Activated CD4-positive, alpha-beta memory T cell treated with anti-CD3 and anti-CD28 coated beads for 36 hours (primary cell): ENCODE data around the gene NEMP1. TPM values are rescaled to one million over a fixed set of nuclear protein-coding genes. Genes with fewer than 3 reads are reported as not detected.
"Not testable (repeated sequence)": the region's sequence is repeated elsewhere in the genome, so short reads cannot be mapped to it uniquely, and the experiment has no call there.

Experiments
- CTCF ChIA-PET: fragments of 350-600 bp; sonication (Branson Sonifier 250); formaldehyde crosslinking; loops from one replicate; lab custom pipeline; 2021; ENCODE audit warnings: antibody characterized with exemption, inconsistent platforms; lab: Charles Lee
- POLR2A ChIA-PET: fragments of 350-600 bp; sonication (Branson Sonifier 250); formaldehyde crosslinking; loops from one replicate; lab custom pipeline; 2021; ENCODE audit warnings: antibody characterized with exemption; lab: Charles Lee
- DNase-seq: peaks from one replicate; pipeline ENCODE4 v3.0.0-alpha.2; 2020
- H3K27ac Mint-ChIP-seq: one replicate; pipeline ENCODE4 v1.8.0; 2021; ENCODE audit warnings: mixed read lengths
- H3K27me3 Mint-ChIP-seq: one replicate; pipeline ENCODE4 v1.8.0; 2021; ENCODE audit warnings: mixed read lengths
- H3K36me3 Mint-ChIP-seq: one replicate; pipeline ENCODE4 v1.8.0; 2021; ENCODE audit warnings: mixed read lengths
- H3K4me1 Mint-ChIP-seq: one replicate; pipeline ENCODE4 v1.8.0; 2021; ENCODE audit warnings: low read depth, mixed read lengths
- H3K4me3 Mint-ChIP-seq: one replicate; pipeline ENCODE4 v1.8.0; 2021; ENCODE audit warnings: mild to moderate bottlenecking, mixed read lengths
- H3K9me3 Mint-ChIP-seq: one replicate; pipeline ENCODE4 v1.8.0; 2021; ENCODE audit warnings: mixed read lengths
- intact Hi-C: fragments of 100-400 bp; cut with micrococcal nuclease; formaldehyde crosslinking; loops from one replicate; pipeline ENCODE4 v1.15.1; 2023
- total RNA-seq, 2 experiments: library from RNA; stranded (reverse); gene quantifications; one replicate each; pipeline ENCODE4 v1.2.3, GENCODE V29; 2021

NEMP1 gene
- total RNA-seq, result 10 to 100 TPM; 70.6 to 73.5 TPM

- Mint-ChIP-seq H3K4me1 (peaks cover 36% of the 10 kb centered on the region), H3K36me3 (peaks cover 18% of the 10 kb centered on the region), H3K9me3 (no peaks in the 10 kb centered on the region), H3K27ac (peak within 1 kb of the TSS; percentile 97), H3K4me3 (peak within 1 kb of the TSS; percentile 99), H3K27me3 (no peaks in the 10 kb centered on the region)
- DNase-seq, result peak; percentile 98
- ChIA-PET CTCF (interaction anchor here (0.7 to 15.6 kb wide), 15 partner anchors 8 to 160 kb away, joined by 3 to 261 read pairs (median 5); partner anchors contain the start of genes NAB2 and STAT6), POLR2A (interaction anchor here (0.9 to 4.1 kb wide), 7 partner anchors 9 to 32 kb away, joined by 3 to 52 read pairs (median 11); partner anchors contain the start of genes NAB2 and STAT6)
- intact Hi-C loops, result loop anchor here (1.0 to 10.0 kb wide), 8 partner anchors 9 to 676 kb away; partner anchors contain the start of genes CDK4, MARCHF9, MBD6 and PTGES3
Observed at GRCh38 chr12:57078519-57079404, at the start of gene NEMP1. TSS of gene NEMP1 (minus strand) at chr12:57078791. CDS start at chr12:57078745, 46 bp downstream.

DNA sequence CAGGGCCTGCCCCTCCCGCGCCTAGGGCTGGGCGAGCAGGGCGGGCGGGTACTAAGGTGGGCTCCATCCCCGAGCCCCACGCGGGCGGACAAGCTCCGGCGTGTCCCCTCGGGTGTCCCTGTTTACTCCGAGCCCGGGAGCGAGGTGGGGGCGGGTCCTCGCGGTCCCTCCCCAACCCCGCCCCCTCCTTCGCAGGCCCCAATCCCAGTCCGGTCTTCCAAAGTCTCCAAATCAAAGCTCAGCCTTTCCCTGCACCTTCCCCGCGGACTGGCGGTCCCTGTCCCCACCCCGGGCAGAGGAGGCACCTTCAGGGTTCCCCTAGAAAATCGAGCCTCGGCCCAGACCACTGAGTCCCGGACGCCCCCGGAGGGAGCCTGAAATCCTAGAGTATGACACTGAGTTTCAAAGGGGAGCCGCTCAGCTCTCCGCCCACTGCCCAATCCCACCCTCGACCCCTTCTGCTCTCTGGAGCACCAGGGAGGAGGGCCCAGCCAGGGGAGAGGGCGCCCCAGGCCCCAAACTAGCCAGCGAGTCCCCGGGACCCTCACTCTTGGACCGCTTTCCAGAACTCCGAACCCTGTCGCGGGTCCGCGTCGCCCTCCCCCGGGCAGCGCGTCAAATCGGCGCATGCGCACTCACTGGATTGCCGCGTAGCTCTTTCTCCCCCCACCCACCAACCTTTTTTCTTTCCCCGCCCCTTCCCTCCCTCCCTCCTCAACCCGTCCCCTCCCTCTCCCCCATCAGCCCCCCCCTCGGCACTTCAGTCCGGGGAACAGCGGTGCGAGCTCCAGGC lies 49.3 kb upstream of the NEMP1 start, which contains the start of gene LRP1:
LRP1 (plus strand) TSS at position 758 of the 793 bp plus-strand sequence. CDS start 482 bp downstream, outside the sequence.
- intact Hi-C loops, result no loop called here
- H3K36me3 Mint-ChIP-seq, result peaks cover 3% of the 10 kb centered on the region
- peaks cover 6% of the 10 kb centered on the region for H3K27me3 Mint-ChIP-seq
- H3K4me1 Mint-ChIP-seq, result peaks cover 18% of the 10 kb centered on the region
- peak within 1 kb of the TSS; percentile 78 for H3K4me3 Mint-ChIP-seq
- POLR2A ChIA-PET, result interaction anchor here (0.8 to 2.4 kb wide), 2 partner anchors 17 to 63 kb away, joined by 4 to 17 read pairs; partner anchors contain the start of gene STAT6
- peak; percentile 80 for DNase-seq
- peaks cover 10% of the 10 kb centered on the region for H3K9me3 Mint-ChIP-seq
- CTCF ChIA-PET, result interaction anchor here (0.8 to 11.4 kb wide), 11 partner anchors 8 to 139 kb away, joined by 3 to 228 read pairs (median 6); partner anchors contain the start of gene STAT6
- no peak within 1 kb of the TSS for H3K27ac Mint-ChIP-seq

- CTCF ChIA-PET, result interaction anchor here (0.6 to 11.4 kb wide), 10 partner anchors 9 to 150 kb away, joined by 3 to 228 read pairs (median 6); partner anchors contain the start of gene STAT6
- intact Hi-C loops, result no loop called here
- Mint-ChIP-seq H3K27me3 (peaks cover 6% of the 10 kb centered on the region), H3K4me1 (peaks cover 18% of the 10 kb centered on the region), H3K9me3 (peaks cover 10% of the 10 kb centered on the region), H3K27ac (no peak overlapping the region), H3K4me3 (peak overlapping the region; percentile 78), H3K36me3 (peaks cover 3% of the 10 kb centered on the region)
- POLR2A ChIA-PET, result interaction anchor here (2.4 kb wide), 1 partner anchor 16 kb away, joined by 17 read pairs; the partner anchor contains the start of gene STAT6
- peak; percentile 54 for DNase-seq
Observed at GRCh38 chr12:57127101-57127725, 48.6 kb upstream of the NEMP1 start.

GRCh38 chr12:57126561-57126960 lies 48.0 kb upstream of the NEMP1 start:
- peaks cover 10% of the 10 kb centered on the region for H3K9me3 Mint-ChIP-seq
- ChIA-PET CTCF (interaction anchor here (1.1 to 11.4 kb wide), 8 partner anchors 10 to 123 kb away, joined by 3 to 228 read pairs (median 22); partner anchors contain the start of gene STAT6), POLR2A (no interaction called here)
- peaks cover 3% of the 10 kb centered on the region for H3K36me3 Mint-ChIP-seq
- peaks cover 6% of the 10 kb centered on the region for H3K27me3 Mint-ChIP-seq
- DNase-seq, result no peak
- H3K4me1 Mint-ChIP-seq, result peaks cover 18% of the 10 kb centered on the region
- intact Hi-C loops, result no loop called here
- H3K27ac Mint-ChIP-seq, result no peak overlapping the region
- H3K4me3 Mint-ChIP-seq, result no peak overlapping the region

DNA sequence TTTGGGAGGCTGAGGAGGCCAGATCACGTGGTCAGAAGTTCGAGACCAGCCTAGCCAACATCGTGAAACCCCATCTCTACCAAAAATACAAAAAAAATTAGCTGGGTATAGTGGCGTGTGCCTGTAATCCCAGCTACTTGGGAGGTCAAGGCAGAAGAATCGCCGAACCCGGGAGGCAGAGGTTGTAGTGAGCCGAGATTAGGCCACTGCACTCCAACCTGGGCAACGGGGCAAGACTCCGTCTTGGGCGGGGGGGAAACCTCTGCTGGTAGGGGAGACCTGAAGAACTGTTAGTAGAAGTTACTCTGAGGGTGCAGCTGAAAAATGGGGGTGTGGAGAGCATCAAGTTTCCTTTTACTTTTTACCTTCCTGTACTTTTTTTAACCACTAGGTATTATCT lies 47.5 kb upstream of the NEMP1 start:
- intact Hi-C loops, result no loop called here
- POLR2A ChIA-PET, result interaction anchor here (1.2 kb wide), 1 partner anchor 14 kb away, joined by 8 read pairs; no protein-coding TSS in a partner anchor
- H3K9me3 Mint-ChIP-seq, result peaks cover 10% of the 10 kb centered on the region
- no peak overlapping the region for H3K4me3 Mint-ChIP-seq
- CTCF ChIA-PET, result interaction anchor here (0.8 to 11.4 kb wide), 9 partner anchors 10 to 123 kb away, joined by 3 to 228 read pairs (median 6); partner anchors contain the start of gene STAT6
- no peak overlapping the region for H3K27ac Mint-ChIP-seq
- H3K4me1 Mint-ChIP-seq, result peaks cover 18% of the 10 kb centered on the region
- peaks cover 3% of the 10 kb centered on the region for H3K36me3 Mint-ChIP-seq
- no peak for DNase-seq
- H3K27me3 Mint-ChIP-seq, result peaks cover 6% of the 10 kb centered on the region

GRCh38 chr12:57124261-57124877 lies 45.8 kb upstream of the NEMP1 start:
- Mint-ChIP-seq H3K4me1 (peaks cover 11% of the 10 kb centered on the region), H3K4me3 (no peak overlapping the region), H3K27ac (no peak overlapping the region), H3K27me3 (peaks cover 6% of the 10 kb centered on the region), H3K36me3 (peaks cover 3% of the 10 kb centered on the region), H3K9me3 (peaks cover 10% of the 10 kb centered on the region)
- intact Hi-C loops, result loop anchor here (1.0 kb wide), 2 partner anchors 49 to 59 kb away; no protein-coding TSS in a partner anchor
- DNase-seq, result peak; percentile 83
- ChIA-PET POLR2A (no interaction called here), CTCF (interaction anchor here (0.6 to 11.4 kb wide), 35 partner anchors 8 to 374 kb away, joined by 3 to 228 read pairs (median 6); partner anchors contain the start of genes NEMP1, SHMT2, STAT6 and ZBTB39)

DNA sequence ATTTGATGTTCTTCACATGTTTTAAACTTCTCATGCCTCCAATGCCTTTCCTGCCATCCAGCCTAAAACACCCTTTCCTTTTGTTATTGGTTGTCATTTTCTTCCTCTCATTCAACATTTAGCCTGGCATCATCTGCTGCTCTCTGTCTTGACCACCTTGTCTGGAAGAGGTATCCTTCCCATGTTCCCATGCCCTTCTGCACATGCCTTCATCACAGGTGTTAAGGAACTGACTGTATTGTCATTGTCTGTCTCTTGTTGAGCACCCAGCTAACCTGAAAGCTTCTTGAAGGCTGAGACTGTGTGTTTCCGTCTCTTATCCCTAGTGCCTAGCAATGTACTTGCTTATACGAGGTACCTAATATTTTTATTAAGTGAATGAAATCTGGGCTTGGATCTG lies 45.2 kb upstream of the NEMP1 start:
- DNase-seq, result no peak
- ChIA-PET CTCF (interaction anchor here (0.8 to 11.4 kb wide), 31 partner anchors 9 to 373 kb away, joined by 3 to 228 read pairs (median 7); partner anchors contain the start of genes NEMP1, SHMT2, STAT6 and ZBTB39), POLR2A (interaction anchor here (0.9 kb wide), 1 partner anchor 46 kb away, joined by 3 read pairs; no protein-coding TSS in a partner anchor)
- intact Hi-C loops, result loop anchor here (1.0 kb wide), 2 partner anchors 49 to 59 kb away; no protein-coding TSS in a partner anchor
- Mint-ChIP-seq H3K4me1 (peaks cover 17% of the 10 kb centered on the region), H3K36me3 (peaks cover 3% of the 10 kb centered on the region), H3K9me3 (peaks cover 10% of the 10 kb centered on the region), H3K27ac (no peak overlapping the region), H3K4me3 (no peak overlapping the region), H3K27me3 (peaks cover 6% of the 10 kb centered on the region)

GRCh38 chr12:57120718-57121117 lies 42.1 kb upstream of the NEMP1 start:
- intact Hi-C loops, H3K36me3 Mint-ChIP-seq: not testable (repeated sequence)
- CTCF ChIA-PET, result interaction anchor here (0.6 to 11.4 kb wide), 9 partner anchors 8 to 364 kb away, joined by 3 to 228 read pairs (median 5); partner anchors contain the start of gene STAT6

DNA sequence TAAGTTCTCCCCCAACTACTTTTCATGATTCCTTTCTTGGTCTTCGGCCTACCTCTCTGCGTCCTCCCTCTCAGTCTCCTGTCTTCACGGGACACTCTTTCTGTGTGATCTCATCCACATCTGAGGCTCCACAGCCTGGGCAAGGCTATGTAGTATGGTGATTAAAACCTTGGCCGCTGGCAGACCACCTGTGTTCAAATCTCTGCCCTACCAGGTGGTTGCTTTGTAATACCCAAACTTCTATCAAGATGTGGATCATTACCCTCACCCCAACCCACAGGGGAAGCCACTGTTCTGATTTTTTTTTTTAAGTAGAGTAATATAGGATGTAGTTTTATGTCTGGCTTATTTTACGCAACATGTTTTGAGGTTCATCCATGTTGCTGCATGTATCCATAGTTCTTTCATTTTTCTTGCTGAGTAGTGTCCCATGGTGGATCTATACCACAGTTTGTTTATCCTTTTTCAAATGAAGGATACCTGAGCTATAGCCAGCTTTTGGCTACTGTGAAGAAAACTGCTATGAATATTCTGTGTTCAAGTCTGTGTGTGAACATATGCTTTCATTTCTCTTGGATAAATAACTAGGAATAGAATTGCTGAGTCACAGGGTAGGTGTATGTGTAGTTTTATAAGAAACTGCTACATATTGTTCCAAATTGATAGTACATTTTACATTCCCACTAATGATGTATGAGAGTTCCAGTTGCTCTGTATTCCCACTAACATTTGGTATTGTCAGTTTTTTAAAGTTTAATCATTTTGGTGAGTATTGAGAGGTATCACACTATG lies 40.9 kb upstream of the NEMP1 start:
- ChIA-PET CTCF (interaction anchor here (0.7 to 11.4 kb wide), 6 partner anchors 50 to 123 kb away, joined by 3 to 228 read pairs (median 5); partner anchors contain the start of gene MYO1A), POLR2A (no interaction called here)
- H3K4me1 Mint-ChIP-seq, result peaks cover 16% of the 10 kb centered on the region
- H3K36me3 Mint-ChIP-seq, result peaks cover 3% of the 10 kb centered on the region
- H3K27ac Mint-ChIP-seq, result no peak overlapping the region
- intact Hi-C loops, result loop anchor here (10.0 kb wide), 1 partner anchor 285 kb away; no protein-coding TSS in a partner anchor
- peaks cover 10% of the 10 kb centered on the region for H3K9me3 Mint-ChIP-seq
- no peaks in the 10 kb centered on the region for H3K27me3 Mint-ChIP-seq
- H3K4me3 Mint-ChIP-seq, result no peak overlapping the region
- no peak for DNase-seq

More at GRCh38 chr12:57120718-57121117, 42.1 kb upstream of the NEMP1 start:
- H3K27me3 Mint-ChIP-seq, H3K27ac Mint-ChIP-seq, DNase-seq, H3K4me3 Mint-ChIP-seq: not testable (repeated sequence)
- POLR2A ChIA-PET, result interaction anchor here (0.8 kb wide), 1 partner anchor 28 kb away, joined by 3 read pairs; no protein-coding TSS in a partner anchor
- H3K9me3 Mint-ChIP-seq, result peaks cover 10% of the 10 kb centered on the region
- peaks cover 17% of the 10 kb centered on the region for H3K4me1 Mint-ChIP-seq
